Erythroblast (primary cell): ENCODE measurements around the gene LSAMP.

Source experiments
- GATA1 ChIP-seq: IDR thresholded peaks from 2 replicates; pipeline ENCODE4 v1.6.1; 2011; ENCODE audit warnings: low read depth, mild to moderate bottlenecking, control low read depth, low read length, moderate library complexity
- POLR2A ChIP-seq: IDR thresholded peaks from 2 replicates; pipeline ENCODE4 v1.6.1; 2011; ENCODE audit warnings: mild to moderate bottlenecking, low read length

- no peak for TF ChIP-seq POLR2A
- no peak for TF ChIP-seq GATA1
These were observed 95.1 kb downstream of the LSAMP start for GRCh38 chr3:116350119-116350733.
